ENCODE data around the gene HORMAD2. TPM values are rescaled to one million over a fixed set of nuclear protein-coding genes. Genes with fewer than 3 reads are reported as not detected.

The HORMAD2 gene
- polyA plus RNA-seq, 1 of the 3 experiments (the other 2 are of a cell fraction), result not detected

DNA sequence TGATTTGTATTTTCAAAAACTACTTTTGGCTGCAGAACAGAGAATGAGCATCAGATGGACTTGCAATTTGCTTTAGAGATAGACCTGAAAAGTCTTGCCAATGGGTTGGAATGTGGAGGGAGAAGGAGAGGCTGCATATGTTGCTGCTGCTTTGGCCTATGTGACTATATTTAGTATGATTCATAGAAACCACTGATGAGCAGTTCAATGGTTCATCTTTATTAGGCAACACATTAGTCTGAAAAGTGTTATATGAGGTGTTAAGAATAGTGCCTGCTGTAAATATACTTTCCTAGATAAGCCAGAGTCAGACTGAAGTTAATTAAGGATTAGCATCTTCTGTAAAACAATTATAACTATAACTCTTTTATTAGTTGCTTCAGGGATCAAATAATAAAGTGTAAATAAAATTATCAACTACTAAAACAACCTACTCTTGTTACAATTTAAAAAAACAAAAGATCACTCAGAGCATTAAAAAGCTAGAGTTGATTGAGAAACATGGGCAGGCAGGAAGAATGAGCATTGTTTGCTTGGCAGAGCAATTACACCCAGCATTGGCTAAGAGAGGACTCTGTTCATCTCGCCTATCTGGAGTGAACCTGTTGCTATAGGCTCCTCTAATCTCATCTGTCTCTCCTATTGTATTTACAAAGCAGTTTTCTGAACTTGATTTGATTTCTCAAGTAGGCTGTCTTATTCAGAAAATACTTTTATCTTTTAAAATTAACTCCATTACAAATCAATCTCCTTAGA lies 36.3 kb downstream of the HORMAD2 start:
- Histone ChIP-seq H3K36me3 (replicated peaks in 1 of 2; ENCODE audit: control insufficient read depth in 1 of 2, insufficient read depth in 2 of 2, low read length in 1 of 2) (no peaks in the 10 kb centered on the region), H2AFZ (ENCODE audit: low read depth) (no peak overlapping the region), H3K79me2 (ENCODE audit: insufficient read depth) (no peaks in the 10 kb centered on the region), H3K4me3 (ENCODE audit: low read depth in 2 of 2, low read length in 1 of 2) (no peak overlapping the region), H3K27me3 (ENCODE audit: insufficient read depth) (no peaks in the 10 kb centered on the region), H3F3A (replicated peaks; ENCODE audit: insufficient read depth) (peaks cover 4% of the 10 kb centered on the region), H3K9me3 (no peaks in the 10 kb centered on the region), H3K4me1 (ENCODE audit: control insufficient read depth in 1 of 2, insufficient read depth in 2 of 2, low read depth in 1 of 2, low read length in 1 of 2) (no peaks in the 10 kb centered on the region; a peak in 2 of 4 replicates), H4K20me1 (ENCODE audit: insufficient read depth) (no peaks in the 10 kb centered on the region), H3K4me2 (no peak overlapping the region), H3K9me2 (no peaks in the 10 kb centered on the region), H3K27ac (ENCODE audit: low read depth in 2 of 2, low read length in 1 of 2) (no peak overlapping the region), H3K9ac (no peak overlapping the region)
- DNase-seq, result no peak
- TF ChIP-seq FOSL2 (IDR thresholded peaks at IDR 0.05; ENCODE audit: borderline replicate concordance, low read depth) (peak; percentile 11; the same call in 1 of the 2 replicates), TEAD4 (IDR thresholded peaks at IDR 0.05; ENCODE audit: borderline replicate concordance, insufficient read depth) (no peak)
- ChIA-PET POLR2A (no interaction called here), CTCF (interaction anchor here (1.1 to 3.0 kb wide), 6 partner anchors 8 to 171 kb away, joined by 3 to 10 read pairs (median 6); no protein-coding TSS in a partner anchor)
- WGBS (ENCODE audit: low lambda C conversion rate), result 74% methylated on average over 1 of the region's 1 CpG

DNA sequence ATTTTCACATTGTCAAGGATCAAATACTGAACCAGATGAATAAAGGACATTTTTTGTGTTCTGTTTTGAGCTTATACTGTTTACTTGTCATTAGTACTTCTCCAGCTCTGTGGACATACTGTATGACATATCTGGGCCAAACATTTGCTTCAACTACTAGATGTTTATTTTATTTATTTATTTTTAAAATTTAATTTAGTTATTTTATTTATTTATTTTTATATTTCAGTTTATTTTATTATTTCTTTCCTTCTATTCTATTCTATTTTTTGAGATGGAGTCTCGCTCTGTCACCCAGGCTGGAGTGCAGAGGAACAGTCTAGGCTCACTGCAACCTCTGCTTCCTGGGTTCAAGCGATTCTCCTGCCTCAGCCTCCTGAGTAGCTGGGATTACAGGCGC lies 37.0 kb downstream of the HORMAD2 start:
- POLR2A ChIA-PET, result no interaction called here
- no peaks in the 10 kb centered on the region for H3K79me2 ChIP-seq (ENCODE audit: insufficient read depth)
- no peak for DNase-seq
- H3F3A ChIP-seq (replicated peaks; ENCODE audit: insufficient read depth), result peaks cover 4% of the 10 kb centered on the region
- H3K27ac ChIP-seq (ENCODE audit: low read depth in 2 of 2, low read length in 1 of 2), result no peak overlapping the region
- H3K9ac ChIP-seq, result no peak overlapping the region
- no peaks in the 10 kb centered on the region for H3K9me2 ChIP-seq
- no peak overlapping the region for H3K4me3 ChIP-seq (ENCODE audit: low read depth in 2 of 2, low read length in 1 of 2)
- no peaks in the 10 kb centered on the region for H4K20me1 ChIP-seq (ENCODE audit: insufficient read depth)
- H3K36me3 ChIP-seq (replicated peaks in 1 of 2; ENCODE audit: control insufficient read depth in 1 of 2, insufficient read depth in 2 of 2, low read length in 1 of 2), result no peaks in the 10 kb centered on the region
- H3K9me3 ChIP-seq, result no peaks in the 10 kb centered on the region
- no peak overlapping the region for H3K4me2 ChIP-seq
- no peaks in the 10 kb centered on the region for H3K27me3 ChIP-seq (ENCODE audit: insufficient read depth)
- CTCF ChIA-PET, result interaction anchor here (1.1 to 3.0 kb wide), 7 partner anchors 9 to 527 kb away, joined by 3 to 10 read pairs (median 5); no protein-coding TSS in a partner anchor
- no peak for TF ChIP-seq EP300 (IDR thresholded peaks at IDR 0.05; ENCODE audit: borderline replicate concordance in 1 of 2, low read depth in 1 of 2, low read length in 1 of 2)
- TF ChIP-seq, protein P1, sequence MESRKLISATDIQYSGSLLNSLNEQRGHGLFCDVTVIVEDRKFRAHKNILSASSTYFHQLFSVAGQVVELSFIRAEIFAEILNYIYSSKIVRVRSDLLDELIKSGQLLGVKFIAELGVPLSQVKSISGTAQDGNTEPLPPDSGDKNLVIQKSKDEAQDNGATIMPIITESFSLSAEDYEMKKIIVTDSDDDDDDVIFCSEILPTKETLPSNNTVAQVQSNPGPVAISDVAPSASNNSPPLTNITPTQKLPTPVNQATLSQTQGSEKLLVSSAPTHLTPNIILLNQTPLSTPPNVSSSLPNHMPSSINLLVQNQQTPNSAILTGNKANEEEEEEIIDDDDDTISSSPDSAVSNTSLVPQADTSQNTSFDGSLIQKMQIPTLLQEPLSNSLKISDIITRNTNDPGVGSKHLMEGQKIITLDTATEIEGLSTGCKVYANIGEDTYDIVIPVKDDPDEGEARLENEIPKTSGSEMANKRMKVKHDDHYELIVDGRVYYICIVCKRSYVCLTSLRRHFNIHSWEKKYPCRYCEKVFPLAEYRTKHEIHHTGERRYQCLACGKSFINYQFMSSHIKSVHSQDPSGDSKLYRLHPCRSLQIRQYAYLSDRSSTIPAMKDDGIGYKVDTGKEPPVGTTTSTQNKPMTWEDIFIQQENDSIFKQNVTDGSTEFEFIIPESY (IDR thresholded peaks at IDR 0.05; ENCODE audit: borderline replicate concordance, low read depth), result no peak
- no peak for TF ChIP-seq FOXJ3 (CRISPR knock-in tag; IDR thresholded peaks at IDR 0.05)
- no peak for TF ChIP-seq RXRA (IDR thresholded peaks at IDR 0.05; ENCODE audit: borderline replicate concordance, low read depth)
- no peak for TF ChIP-seq RAD21 (IDR thresholded peaks at IDR 0.05; ENCODE audit: low read length)
- TF ChIP-seq YY1 (IDR thresholded peaks at IDR 0.05; ENCODE audit: low read depth), result no peak
- TF ChIP-seq, protein P2, sequence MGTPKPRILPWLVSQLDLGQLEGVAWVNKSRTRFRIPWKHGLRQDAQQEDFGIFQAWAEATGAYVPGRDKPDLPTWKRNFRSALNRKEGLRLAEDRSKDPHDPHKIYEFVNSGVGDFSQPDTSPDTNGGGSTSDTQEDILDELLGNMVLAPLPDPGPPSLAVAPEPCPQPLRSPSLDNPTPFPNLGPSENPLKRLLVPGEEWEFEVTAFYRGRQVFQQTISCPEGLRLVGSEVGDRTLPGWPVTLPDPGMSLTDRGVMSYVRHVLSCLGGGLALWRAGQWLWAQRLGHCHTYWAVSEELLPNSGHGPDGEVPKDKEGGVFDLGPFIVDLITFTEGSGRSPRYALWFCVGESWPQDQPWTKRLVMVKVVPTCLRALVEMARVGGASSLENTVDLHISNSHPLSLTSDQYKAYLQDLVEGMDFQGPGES (IDR thresholded peaks at IDR 0.05; ENCODE audit: low read depth, low read length), result no peak
- no peaks in the 10 kb centered on the region; a peak in 2 of 4 replicates for H3K4me1 ChIP-seq (ENCODE audit: control insufficient read depth in 1 of 2, insufficient read depth in 2 of 2, low read depth in 1 of 2, low read length in 1 of 2)
- H2AFZ ChIP-seq (ENCODE audit: low read depth), result no peak overlapping the region
- 97% methylated on average over 3 of the region's 3 CpGs for WGBS (ENCODE audit: low lambda C conversion rate)
